Measurements from ENCODE around the gene PCP4. TPM values are rescaled to one million over a fixed set of nuclear protein-coding genes. Genes with fewer than 3 reads are reported as not detected.
A peak's percentile ranks its signal among the peaks of the same experiment; 100 is the strongest.

Gene PCP4
- total RNA-seq: 26.9 TPM
- 69.4 TPM for polyA plus RNA-seq (ENCODE audit: insufficient read depth, low read depth, low replicate concordance)
- long read RNA-seq, donor 1, transcript PCP4-201 (3 exons, 660 nt): major isoform, 9 of 19 reads
- long read RNA-seq, donor 1, partial matches to known transcripts: 10 of 19 reads
- long read RNA-seq, donor 1, other reads (novel, unspliced or antisense): 0 of 19 reads
- long read RNA-seq, donor 2, transcript PCP4-201 (3 exons, 660 nt): major isoform, 13 of 24 reads
- long read RNA-seq, donor 2, partial matches to known transcripts: 11 of 24 reads
- long read RNA-seq, donor 2, other reads (novel, unspliced or antisense): 0 of 24 reads
- long read RNA-seq, donor 3, transcript PCP4-201 (3 exons, 660 nt): major isoform, 14 of 21 reads
- long read RNA-seq, donor 3, partial matches to known transcripts: 7 of 21 reads
- long read RNA-seq, donor 3, other reads (novel, unspliced or antisense): 0 of 21 reads
- long read RNA-seq, donor 4, partial matches to known transcripts: 0 of 2 reads
- long read RNA-seq, donor 4, other reads (novel, unspliced or antisense): 0 of 2 reads
- long read RNA-seq, donor 5: 0 reads
- long read RNA-seq, donor 6, transcript PCP4-201 (3 exons, 660 nt): major isoform, 39 of 71 reads
- long read RNA-seq, donor 6, partial matches to known transcripts: 31 of 71 reads
- long read RNA-seq, donor 6, other reads (novel, unspliced or antisense): 0 of 71 reads
- long read RNA-seq, donor 7, transcript PCP4-201 (3 exons, 660 nt): major isoform, 11 of 11 reads
- long read RNA-seq, donor 7, partial matches to known transcripts: 0 of 11 reads
- long read RNA-seq, donor 7, other reads (novel, unspliced or antisense): 0 of 11 reads
- long read RNA-seq, donor 8, transcript PCP4-201 (3 exons, 660 nt): major isoform, 21 of 40 reads
- long read RNA-seq, donor 8, partial matches to known transcripts: 19 of 40 reads
- long read RNA-seq, donor 8, other reads (novel, unspliced or antisense): 0 of 40 reads
- long read RNA-seq, donor 9, transcript PCP4-201 (3 exons, 660 nt): major isoform, 12 of 17 reads
- long read RNA-seq, donor 9, partial matches to known transcripts: 5 of 17 reads
- long read RNA-seq, donor 9, other reads (novel, unspliced or antisense): 0 of 17 reads
- long read RNA-seq, donor 10, transcript PCP4-201 (3 exons, 660 nt): major isoform, 16 of 36 reads
- long read RNA-seq, donor 10, partial matches to known transcripts: 20 of 36 reads
- long read RNA-seq, donor 10, other reads (novel, unspliced or antisense): 0 of 36 reads

GRCh38 chr21:39867198-39867650 lies at the start of gene PCP4:
PCP4 (plus strand) TSS chr21:39867438; CDS start chr21:39867502, 64 bp downstream.
- peak; percentile 83 for TF ChIP-seq CTCF (IDR thresholded peaks at IDR 0.05; ENCODE audit: borderline replicate concordance, extremely low read depth, insufficient read depth)
- no peak for FAIRE-seq
- DNase-seq: peak in 4 of 5 donors; percentile 83 to 87 (median 86)
- Histone ChIP-seq H3K4me3 (ENCODE audit: low read length in 3 of 3) (peak within 1 kb of the TSS in 2 of 3 donors; percentile 20 to 32), H3K27me3 (ENCODE audit: control insufficient read depth, insufficient read depth, low read length) (no peaks in the 10 kb centered on the region), H3K9me3 (ENCODE audit: control insufficient read depth in 2 of 3, insufficient read depth in 1 of 3, low read length in 3 of 3) (no peaks in the 10 kb centered on the region), H3K27ac (ENCODE audit: low read depth in 2 of 2, low read length in 2 of 2) (no peak within 1 kb of the TSS), H3K9ac (ENCODE audit: low read length in 3 of 3) (peak within 1 kb of the TSS in 1 of 3 donors; percentile 37), H3K4me1 (ENCODE audit: control insufficient read depth in 2 of 3, insufficient read depth in 2 of 3, low read depth in 1 of 3, low read length in 3 of 3) (peaks cover 0 to 18% (median 2%) of the 10 kb centered on the region in 3 donors), H3K36me3 (ENCODE audit: control insufficient read depth in 2 of 3, insufficient read depth in 3 of 3, low read length in 3 of 3) (no peaks in the 10 kb centered on the region)
- intact Hi-C loops (cut with DNase I): no loop called here

- no peaks in the 10 kb centered on the region for H3K9me3 ChIP-seq (ENCODE audit: control insufficient read depth in 2 of 3, insufficient read depth in 1 of 3, low read length in 3 of 3)
Measured at GRCh38 chr21:39818557-39818956, 48.7 kb upstream of the PCP4 start.

More at GRCh38 chr21:39818557-39818956, 48.7 kb upstream of the PCP4 start:
- H3K27ac ChIP-seq (ENCODE audit: low read depth in 2 of 2, low read length in 2 of 2): no peak overlapping the region
- no peak for TF ChIP-seq CTCF (IDR thresholded peaks at IDR 0.05; ENCODE audit: borderline replicate concordance, extremely low read depth, insufficient read depth)
- no peaks in the 10 kb centered on the region for H3K27me3 ChIP-seq (ENCODE audit: control insufficient read depth, insufficient read depth, low read length)
- no peak overlapping the region for H3K4me3 ChIP-seq (ENCODE audit: low read length in 3 of 3)
- intact Hi-C loops (cut with DNase I): no loop called here
- H3K4me1 ChIP-seq (ENCODE audit: control insufficient read depth in 2 of 3, insufficient read depth in 2 of 3, low read depth in 1 of 3, low read length in 3 of 3): no peaks in the 10 kb centered on the region
- no peaks in the 10 kb centered on the region for H3K36me3 ChIP-seq (ENCODE audit: control insufficient read depth in 2 of 3, insufficient read depth in 3 of 3, low read length in 3 of 3)
- no peak for DNase-seq
- no peak for FAIRE-seq
- H3K9ac ChIP-seq (ENCODE audit: low read length in 3 of 3): no peak overlapping the region

Data from kidney (tissue), 22 donors.